Natural killer cell treated with Interleukin-12 subunit alpha and Interleukin-12 subunit beta and Interleukin-15 and Interleukin-18, amount 100 ng/mL, for 72 hours (primary cell): ENCODE measurements around the gene ATRNL1. TPM values are rescaled to one million over a fixed set of nuclear protein-coding genes. Genes with fewer than 3 reads are reported as not detected.

ENCODE experiments used
- ATAC-seq, 2 donors: fragments of 150-1000 bp; cut with Tn5 transposase in 1 of 2; sonication (Bioruptor Pico), chemical (Tn5 transposase) in 1 of 2; 2 replicates each; pipeline ENCODE4 v1.10.0; 2021
- DNase-seq: peaks from one replicate; pipeline ENCODE4 v3.0.0; 2022; ENCODE audit warnings: low spot score
- H3K27ac Mint-ChIP-seq, 2 donors: 1 replicate in 1 of 2; 2 replicates in 1 of 2; pipeline ENCODE4 v1.8.0; 2022; ENCODE audit warnings: mixed read lengths in 2 of 2, mild to moderate bottlenecking in 1 of 2, moderate library complexity in 1 of 2
- H3K27me3 Mint-ChIP-seq, 2 donors: 1 replicate in 1 of 2; 2 replicates in 1 of 2; pipeline ENCODE4 v1.8.0; 2022; ENCODE audit warnings: mixed read lengths in 2 of 2
- H3K36me3 Mint-ChIP-seq: one replicate; pipeline ENCODE4 v1.8.0; 2022; ENCODE audit warnings: mixed read lengths
- H3K4me1 Mint-ChIP-seq, 2 donors: 1 replicate in 1 of 2; 2 replicates in 1 of 2; pipeline ENCODE4 v1.8.0; 2022; ENCODE audit warnings: low read depth in 2 of 2, mixed read lengths in 2 of 2, mild to moderate bottlenecking in 1 of 2
- H3K4me3 Mint-ChIP-seq: one replicate; pipeline ENCODE4 v1.8.0; 2022; ENCODE audit warnings: mixed read lengths
- H3K9me3 Mint-ChIP-seq: 2 replicates; pipeline ENCODE4 v1.8.0; 2022; ENCODE audit warnings: mixed read lengths
- total RNA-seq, 2 donors: library from RNA; stranded (reverse); gene quantifications; one replicate each; pipeline ENCODE4 v1.2.3, GENCODE V29; 2022

ATRNL1 gene
- total RNA-seq, 2 donors from 2014 or later = not detected

GRCh38 chr10:115063701-115064658, 29.2 kb upstream of the ATRNL1 start:
- H3K4me3 Mint-ChIP-seq = no peak overlapping the region
- H3K27ac Mint-ChIP-seq = no peak overlapping the region
- H3K4me1 Mint-ChIP-seq = no peaks in the 10 kb centered on the region
- H3K27me3 Mint-ChIP-seq = peaks cover 17 to 38% of the 10 kb centered on the region in 2 donors
- H3K9me3 Mint-ChIP-seq = no peaks in the 10 kb centered on the region
- DNase-seq (no peak), ATAC-seq (no peak)
- no peaks in the 10 kb centered on the region for H3K36me3 Mint-ChIP-seq

GRCh38 chr10:115065801-115066200, 27.4 kb upstream of the ATRNL1 start:
- Mint-ChIP-seq H3K36me3 (no peaks in the 10 kb centered on the region), H3K27ac (no peak overlapping the region), H3K4me1 (no peaks in the 10 kb centered on the region), H3K4me3 (no peak overlapping the region), H3K9me3 (no peaks in the 10 kb centered on the region), H3K27me3 (peaks cover 21 to 39% of the 10 kb centered on the region in 2 donors)
- no peak for ATAC-seq
- DNase-seq = no peak

GRCh38 chr10:115066528-115066927, 26.6 kb upstream of the ATRNL1 start:
- Mint-ChIP-seq H3K27me3 (peaks cover 21 to 37% of the 10 kb centered on the region in 2 donors), H3K9me3 (no peaks in the 10 kb centered on the region), H3K4me1 (no peaks in the 10 kb centered on the region), H3K27ac (no peak overlapping the region), H3K36me3 (no peaks in the 10 kb centered on the region), H3K4me3 (no peak overlapping the region)
- ATAC-seq = no peak
- no peak for DNase-seq

GRCh38 chr10:115073796-115074195, 19.4 kb upstream of the ATRNL1 start:
- Mint-ChIP-seq H3K27me3 (peaks cover 15 to 18% of the 10 kb centered on the region in 2 donors), H3K9me3 (no peaks in the 10 kb centered on the region), H3K4me1 (no peaks in the 10 kb centered on the region), H3K36me3 (no peaks in the 10 kb centered on the region), H3K27ac (no peak overlapping the region), H3K4me3 (no peak overlapping the region)
- ATAC-seq (no peak), DNase-seq (no peak)

- no peaks in the 10 kb centered on the region for H3K36me3 Mint-ChIP-seq
- H3K27ac Mint-ChIP-seq = no peak overlapping the region
- H3K4me3 Mint-ChIP-seq = no peak overlapping the region
- ATAC-seq = no peak
- DNase-seq = no peak
- H3K27me3 Mint-ChIP-seq = peaks cover 6 to 13% of the 10 kb centered on the region in 2 donors
- H3K4me1 Mint-ChIP-seq = no peaks in the 10 kb centered on the region
- H3K9me3 Mint-ChIP-seq = peaks cover 7% of the 10 kb centered on the region
Observed at GRCh38 chr10:115082506-115082905, 10.7 kb upstream of the ATRNL1 start.

GRCh38 chr10:115084277-115084850, 8.8 kb upstream of the ATRNL1 start:
- ATAC-seq (no peak), DNase-seq (no peak)
- Mint-ChIP-seq H3K36me3 (no peaks in the 10 kb centered on the region), H3K27me3 (peaks cover 12 to 13% of the 10 kb centered on the region in 2 donors), H3K4me3 (no peak overlapping the region), H3K4me1 (no peaks in the 10 kb centered on the region), H3K9me3 (peaks cover 5% of the 10 kb centered on the region), H3K27ac (no peak overlapping the region)

GRCh38 chr10:115091161-115091560, 2.0 kb upstream of the ATRNL1 start:
- Mint-ChIP-seq H3K27ac (no peak overlapping the region), H3K27me3 (peaks cover 37 to 59% of the 10 kb centered on the region in 2 donors), H3K36me3 (peaks cover 12% of the 10 kb centered on the region), H3K4me3 (no peak overlapping the region), H3K9me3 (no peaks in the 10 kb centered on the region), H3K4me1 (peaks cover 6 to 7% of the 10 kb centered on the region in 2 donors)
- ATAC-seq = no peak
- DNase-seq = no peak

GRCh38 chr10:115092258-115092554, 959 bp upstream of the ATRNL1 start:
- H3K36me3 Mint-ChIP-seq = peaks cover 12% of the 10 kb centered on the region
- H3K4me1 Mint-ChIP-seq = peaks cover 6 to 7% of the 10 kb centered on the region in 2 donors
- DNase-seq (no peak), ATAC-seq (no peak)
- peak overlapping the region; percentile 79 for H3K4me3 Mint-ChIP-seq
- no peak overlapping the region for H3K27ac Mint-ChIP-seq
- peaks cover 38 to 60% of the 10 kb centered on the region in 2 donors for H3K27me3 Mint-ChIP-seq
- no peaks in the 10 kb centered on the region for H3K9me3 Mint-ChIP-seq

GRCh38 chr10:115092555-115093285, 445 bp upstream of the ATRNL1 start:
- DNase-seq (no peak), ATAC-seq (peak; percentile 68 to 75)
- Mint-ChIP-seq H3K27ac (no peak overlapping the region), H3K4me1 (peaks cover 6 to 7% of the 10 kb centered on the region in 2 donors), H3K9me3 (no peaks in the 10 kb centered on the region), H3K27me3 (peaks cover 36 to 60% of the 10 kb centered on the region in 2 donors), H3K4me3 (peak overlapping the region; percentile 79), H3K36me3 (peaks cover 12% of the 10 kb centered on the region)

- Mint-ChIP-seq H3K27me3 (peaks cover 36 to 58% of the 10 kb centered on the region in 2 donors), H3K4me1 (peaks cover 6 to 7% of the 10 kb centered on the region in 2 donors), H3K36me3 (peaks cover 12% of the 10 kb centered on the region), H3K9me3 (no peaks in the 10 kb centered on the region), H3K27ac (no peak overlapping the region), H3K4me3 (peak overlapping the region; percentile 38)
- no peak for DNase-seq
- peak; percentile 51 to 57 for ATAC-seq
Observed at GRCh38 chr10:115093776-115094408, 727 bp downstream of the ATRNL1 start.

- ATAC-seq (no peak), DNase-seq (no peak)
- Mint-ChIP-seq H3K4me1 (peaks cover 6 to 7% of the 10 kb centered on the region in 2 donors), H3K27me3 (peaks cover 35 to 56% of the 10 kb centered on the region in 2 donors), H3K9me3 (no peaks in the 10 kb centered on the region), H3K36me3 (peaks cover 12% of the 10 kb centered on the region), H3K27ac (no peak overlapping the region), H3K4me3 (peak overlapping the region; percentile 38)
Observed at GRCh38 chr10:115094416-115095140, 1.4 kb downstream of the ATRNL1 start.

- no peaks in the 10 kb centered on the region for H3K9me3 Mint-ChIP-seq
- ATAC-seq = no peak
- H3K36me3 Mint-ChIP-seq = peaks cover 12% of the 10 kb centered on the region
- H3K4me3 Mint-ChIP-seq = no peak overlapping the region
- DNase-seq = no peak
- peaks cover 35 to 55% of the 10 kb centered on the region in 2 donors for H3K27me3 Mint-ChIP-seq
- H3K4me1 Mint-ChIP-seq = peaks cover 6 to 7% of the 10 kb centered on the region in 2 donors
- H3K27ac Mint-ChIP-seq = no peak overlapping the region
Observed at GRCh38 chr10:115095758-115096157, 2.6 kb downstream of the ATRNL1 start.

- no peaks in the 10 kb centered on the region for H3K9me3 Mint-ChIP-seq
- ATAC-seq (no peak), DNase-seq (no peak)
- peaks cover 4% of the 10 kb centered on the region for H3K36me3 Mint-ChIP-seq
- H3K4me1 Mint-ChIP-seq = no peaks in the 10 kb centered on the region
- no peak overlapping the region for H3K4me3 Mint-ChIP-seq
- no peak overlapping the region for H3K27ac Mint-ChIP-seq
- H3K27me3 Mint-ChIP-seq = peaks cover 3 to 14% of the 10 kb centered on the region in 2 donors
Observed at GRCh38 chr10:115103700-115104099, 10.5 kb downstream of the ATRNL1 start.
